Measurements from ENCODE around the gene LAIR2.
"Not testable (repeated sequence)": the region's sequence is repeated elsewhere in the genome, so short reads cannot be mapped to it uniquely, and the experiment has no call there.

LAIR2 gene

DNA sequence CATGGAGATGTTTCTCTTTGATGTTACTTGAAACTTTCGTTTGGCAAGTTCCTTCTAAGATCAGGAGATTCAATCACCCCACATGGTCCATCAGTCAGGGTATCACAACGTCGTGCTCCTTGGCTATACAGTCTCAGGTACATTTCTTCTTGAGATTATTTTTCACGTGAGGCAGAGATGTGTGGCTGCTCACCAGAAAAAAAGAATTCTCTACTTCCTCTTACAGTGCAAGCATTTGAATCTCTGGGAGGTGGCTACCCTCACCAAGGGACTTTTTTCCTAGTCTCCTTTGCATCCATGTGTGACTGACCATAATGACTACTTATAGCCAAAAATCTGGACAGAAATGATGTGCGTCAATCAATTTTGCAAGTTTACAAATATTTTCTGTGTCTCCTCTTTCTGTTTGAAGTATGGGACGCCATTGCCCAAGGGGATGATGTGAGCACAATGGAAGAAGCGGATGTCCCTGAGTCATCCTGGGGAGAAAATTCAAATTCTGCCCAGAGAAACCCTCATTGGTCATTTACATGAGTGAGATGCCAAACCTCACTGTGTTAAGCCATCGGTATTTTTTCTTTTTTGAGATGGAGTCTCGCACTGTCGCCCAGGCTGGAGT is 8.6 kb upstream of the LAIR2 start:
- DNase-seq (ENCODE audit: low read depth in 2 of 2) = no peak

DNA sequence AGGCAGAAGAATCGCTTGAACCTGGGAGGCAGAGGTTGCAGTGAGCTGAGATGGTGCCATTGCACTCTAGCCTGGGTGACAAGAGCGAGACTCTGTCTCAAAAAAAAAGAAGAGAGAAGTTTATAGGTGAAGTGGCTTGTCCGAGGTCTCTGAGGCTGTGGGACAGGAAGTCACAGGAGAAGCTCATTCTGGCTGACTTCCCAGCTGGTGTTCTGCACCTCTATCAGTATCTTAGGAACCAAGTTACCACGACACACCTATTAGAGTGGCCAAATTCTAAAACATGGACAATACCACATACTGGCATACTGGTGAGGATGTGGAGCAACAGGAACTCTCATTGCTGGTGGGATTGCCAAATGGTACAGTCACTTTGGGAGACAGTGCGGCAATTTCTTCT is 7.3 kb upstream of the LAIR2 start:
- DNase-seq (ENCODE audit: low read depth in 2 of 2) = not testable (repeated sequence)

DNA sequence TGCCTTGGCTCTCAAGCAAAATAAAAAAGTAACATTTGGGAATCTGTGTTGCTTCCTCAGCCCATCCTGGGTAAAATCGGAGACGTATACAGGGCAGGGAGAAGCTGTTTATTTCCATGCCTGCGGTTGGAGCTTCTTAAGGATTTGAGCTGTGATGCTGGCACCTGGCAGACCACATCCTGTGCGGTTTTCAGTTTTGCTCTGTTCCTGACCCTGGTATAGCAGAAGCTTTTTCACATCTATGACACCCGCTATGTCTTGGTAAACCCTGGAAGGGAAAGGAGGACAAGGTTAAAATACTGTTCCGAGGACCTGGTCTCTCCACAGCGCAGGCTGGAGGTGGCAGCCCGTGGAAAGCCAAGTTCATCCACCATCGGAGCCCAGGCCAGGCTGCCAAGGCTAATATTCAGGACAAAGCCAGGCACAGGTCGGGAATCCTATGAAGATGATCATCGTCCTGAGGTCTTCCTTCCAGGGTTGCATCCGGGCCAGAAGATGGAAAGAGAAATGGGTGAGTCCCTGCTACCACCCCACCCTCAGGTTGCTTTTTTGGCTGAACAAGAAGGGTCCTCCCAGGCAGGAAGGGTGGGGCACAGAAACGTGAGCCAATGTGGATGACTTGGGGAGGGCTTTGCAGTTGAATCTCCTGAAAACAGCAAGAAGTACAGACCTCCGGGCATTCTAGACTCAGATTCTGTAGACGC is 4.7 kb upstream of the LAIR2 start:
- not testable (repeated sequence) for DNase-seq (ENCODE audit: low read depth in 2 of 2)

DNA sequence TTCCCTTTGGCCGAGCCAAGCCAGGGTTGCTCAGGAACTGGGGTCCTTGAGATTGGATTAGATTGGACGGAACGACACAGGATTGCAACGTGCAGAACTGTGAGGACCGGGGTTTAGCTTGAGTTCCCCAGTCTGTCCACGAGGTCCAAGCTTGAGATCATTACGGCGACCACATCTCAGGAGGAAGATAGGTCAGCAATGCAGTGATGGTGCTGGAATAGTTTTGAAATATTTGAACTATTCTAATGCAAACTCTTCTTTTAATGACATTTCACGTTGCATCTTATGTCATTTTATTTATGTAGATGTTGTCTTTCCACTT is 4.2 kb upstream of the LAIR2 start:
- not testable (repeated sequence) for DNase-seq (ENCODE audit: low read depth in 2 of 2)

DNA sequence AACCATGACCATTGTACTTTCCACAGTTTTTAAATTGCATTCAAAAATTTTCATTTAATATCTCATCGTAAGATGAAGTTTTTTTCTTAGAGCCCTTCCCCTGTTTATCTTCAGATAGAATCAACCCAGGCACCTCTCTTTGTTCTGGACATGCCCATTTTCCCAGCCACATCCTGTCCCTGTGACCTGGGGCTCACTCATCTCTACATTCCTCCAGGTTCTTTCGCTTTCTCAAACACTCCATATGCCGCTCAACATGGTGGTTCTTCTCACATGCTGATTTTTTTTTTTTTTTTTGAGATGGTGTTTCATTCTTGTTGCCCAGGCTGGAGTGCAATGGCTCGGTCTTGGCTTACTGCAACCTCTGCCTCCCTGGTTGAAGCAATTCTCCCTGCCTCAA is 2.9 kb downstream of the LAIR2 start:
- DNase-seq (ENCODE audit: low read depth in 2 of 2) = not testable (repeated sequence)

DNA sequence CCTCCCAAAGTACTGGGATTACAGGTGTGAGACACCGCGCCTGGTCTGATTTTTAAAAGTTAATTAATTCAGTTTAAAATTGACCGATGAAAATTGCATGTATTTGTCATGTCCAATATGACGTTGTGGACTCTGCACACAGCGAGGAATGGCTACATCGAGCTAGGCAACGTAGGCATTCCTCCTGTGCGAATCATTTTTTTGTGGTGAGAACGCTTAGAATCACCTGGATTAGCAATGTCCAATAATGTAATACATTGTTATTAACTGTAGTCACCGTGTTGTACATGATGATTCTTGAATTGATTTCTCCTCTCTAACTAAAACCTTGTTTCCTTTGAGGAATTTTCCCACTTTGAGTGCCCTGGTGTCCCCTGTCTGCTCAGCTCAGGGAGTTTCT is 3.4 kb downstream of the LAIR2 start:
- no peak for DNase-seq (ENCODE audit: low read depth in 2 of 2)

DNA sequence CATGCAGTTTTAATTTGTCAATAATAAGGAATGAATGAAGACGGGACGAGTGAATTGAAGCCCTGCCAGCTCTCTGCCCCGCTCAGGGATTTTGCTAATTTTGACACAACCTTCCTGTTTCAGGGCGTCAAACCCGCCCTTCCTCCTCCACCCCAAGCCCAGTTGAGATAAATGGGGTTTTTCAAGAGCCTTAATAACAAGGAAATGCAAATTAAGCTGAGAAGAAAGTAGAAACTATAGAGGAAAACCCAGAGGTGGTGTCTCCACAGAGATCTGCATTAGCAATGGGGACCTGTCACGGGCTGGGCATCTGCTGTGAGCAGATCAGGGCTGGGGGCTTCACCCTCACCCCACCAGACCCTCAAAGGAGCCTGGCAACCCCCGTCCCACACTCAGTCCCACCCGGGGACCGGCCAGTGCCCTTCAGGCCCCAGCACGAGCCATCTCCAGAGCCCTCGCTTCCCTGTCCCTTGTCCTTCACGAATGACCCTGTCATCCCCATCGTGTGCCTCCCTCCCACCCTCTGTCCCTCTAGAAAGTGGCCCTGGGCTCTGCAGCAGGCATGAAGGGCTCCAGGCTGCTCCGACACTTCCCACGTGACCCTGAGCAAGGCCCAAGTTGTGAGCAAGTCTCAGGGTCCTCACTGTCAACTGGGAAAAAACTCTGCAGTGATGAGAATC is 4.5 kb downstream of the LAIR2 start:
- not testable (repeated sequence) for DNase-seq (ENCODE audit: low read depth in 2 of 2)

DNA sequence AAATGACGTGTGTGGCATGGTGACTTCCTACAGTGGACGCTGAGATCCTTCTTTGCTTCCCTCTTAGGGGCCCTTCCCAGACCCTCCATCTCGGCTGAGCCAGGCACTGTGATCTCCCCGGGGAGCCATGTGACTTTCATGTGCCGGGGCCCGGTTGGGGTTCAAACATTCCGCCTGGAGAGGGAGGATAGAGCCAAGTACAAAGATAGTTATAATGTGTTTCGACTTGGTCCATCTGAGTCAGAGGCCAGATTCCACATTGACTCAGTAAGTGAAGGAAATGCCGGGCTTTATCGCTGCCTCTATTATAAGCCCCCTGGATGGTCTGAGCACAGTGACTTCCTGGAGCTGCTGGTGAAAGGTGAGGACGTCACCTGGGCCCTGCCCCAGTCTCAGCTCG is 5.2 kb downstream of the LAIR2 start:
- DNase-seq (ENCODE audit: low read depth in 2 of 2) = no peak

DNA sequence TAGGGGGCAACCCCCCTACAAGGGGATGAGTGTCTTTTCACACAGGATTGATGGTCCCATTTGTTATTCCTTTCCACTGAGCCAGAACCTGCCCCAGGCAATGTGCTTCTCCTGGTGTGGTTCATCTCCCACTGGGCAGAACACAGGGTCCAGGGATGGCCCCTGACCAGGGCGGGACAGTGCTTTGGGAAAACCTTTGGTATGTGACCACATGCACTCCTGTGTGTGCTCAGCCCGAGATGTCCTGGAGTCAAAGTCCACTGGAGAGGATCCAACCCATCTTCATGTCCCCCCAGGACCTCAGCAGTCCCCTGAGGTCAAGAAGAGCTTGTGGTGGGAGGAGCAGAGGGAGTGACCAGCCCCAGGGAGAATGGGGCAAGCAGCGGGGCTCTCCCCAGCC is 5.9 kb downstream of the LAIR2 start:
- not testable (repeated sequence) for DNase-seq (ENCODE audit: low read depth in 2 of 2)

DNA sequence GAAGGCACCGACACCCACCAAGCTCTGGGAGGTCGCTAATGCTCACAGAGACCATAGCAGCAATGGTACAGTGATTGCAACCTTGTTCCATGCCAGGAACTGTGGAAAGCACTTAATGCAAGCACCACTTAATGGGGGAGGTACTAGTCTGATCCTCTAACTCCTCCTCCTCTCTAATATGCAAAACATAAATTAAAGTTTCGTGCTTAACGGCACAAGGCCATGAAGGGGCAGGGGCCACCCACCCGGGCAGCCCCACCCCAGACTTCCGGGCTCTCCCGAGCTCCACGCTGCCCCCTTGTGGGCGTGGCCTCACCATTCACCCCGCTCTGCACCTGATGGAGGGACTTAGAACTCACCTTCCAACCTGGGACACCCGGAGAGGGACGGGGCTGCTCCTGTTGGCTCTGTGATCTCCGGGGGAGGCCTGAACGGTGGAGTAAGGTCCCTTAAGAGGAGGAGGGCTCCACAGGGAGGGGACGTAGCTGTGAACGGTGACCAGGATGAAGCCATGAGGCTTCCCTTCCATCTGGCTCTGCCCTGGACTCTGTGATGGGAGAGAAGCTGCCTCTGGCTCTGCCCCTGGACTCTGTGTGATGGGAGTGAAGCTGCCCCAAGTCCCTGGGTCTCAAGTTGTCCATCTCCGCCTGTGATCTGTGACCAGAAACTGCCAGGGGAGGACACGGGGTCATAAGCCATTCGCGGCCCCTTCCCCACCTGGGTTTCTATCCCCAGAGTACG is 6.7 kb downstream of the LAIR2 start:
- not testable (repeated sequence) for DNase-seq (ENCODE audit: low read depth in 2 of 2)

DNA sequence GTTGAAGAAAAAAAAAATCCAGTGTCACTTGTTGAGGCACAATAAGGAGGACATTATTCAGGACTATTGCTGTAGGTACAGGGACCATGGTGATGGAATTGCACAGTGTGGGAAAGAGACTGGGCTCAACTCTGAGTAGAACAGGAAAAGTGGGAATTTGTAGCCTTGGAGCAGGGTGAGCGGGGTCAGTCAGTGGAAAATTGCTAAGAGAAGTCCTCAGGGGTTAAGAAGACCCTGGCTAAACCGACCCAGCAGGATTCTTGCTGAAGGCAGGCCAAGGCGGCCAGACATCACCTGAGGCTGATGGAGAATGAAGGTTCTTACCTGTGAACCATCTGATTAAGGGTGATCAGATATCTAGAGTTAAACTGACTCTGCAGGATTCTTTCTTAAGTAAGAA is 12.5 kb downstream of the LAIR2 start:
- DNase-seq (ENCODE audit: low read depth in 2 of 2) = no peak

DNA sequence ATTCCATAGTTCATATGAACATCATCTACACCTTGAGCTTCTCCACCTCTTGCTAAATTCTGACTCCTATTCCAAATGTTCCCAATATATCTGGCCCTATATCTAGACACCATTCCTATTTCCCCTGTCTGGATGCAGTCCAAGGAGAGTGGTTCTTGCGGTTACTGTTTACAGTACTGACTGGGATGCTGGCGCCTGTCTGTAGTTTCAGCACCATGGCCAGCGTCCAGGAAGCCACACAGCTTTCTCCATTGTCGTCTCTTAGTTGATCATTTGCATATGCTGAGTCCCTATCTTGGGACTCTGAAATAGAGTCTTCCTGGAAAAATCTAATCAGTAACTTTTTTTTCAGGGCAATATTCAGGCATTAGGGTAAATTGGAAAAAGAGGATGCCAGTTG is 14.9 kb downstream of the LAIR2 start:
- DNase-seq (ENCODE audit: low read depth in 2 of 2) = peak in 1 of 2 donors; percentile 35

DNA sequence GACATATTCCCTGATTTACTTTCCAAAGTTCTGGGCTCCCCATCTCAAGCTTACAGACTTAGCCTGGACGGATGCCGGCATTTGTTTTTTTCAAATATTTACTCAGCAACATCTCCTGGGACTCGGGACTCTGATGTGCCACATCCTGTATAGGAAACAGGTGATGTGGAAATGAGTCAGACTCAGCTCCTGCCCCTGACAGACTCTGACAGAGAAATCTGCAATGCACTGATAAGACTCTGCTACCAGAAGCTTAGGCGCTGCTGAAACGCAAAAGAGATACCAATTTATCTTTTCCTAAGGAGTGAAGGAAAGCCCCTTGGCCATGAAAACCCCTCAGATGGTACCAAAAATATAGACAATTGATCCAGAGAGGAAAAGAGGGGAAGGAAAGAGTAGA is 16.2 kb downstream of the LAIR2 start:
- no peak for DNase-seq (ENCODE audit: low read depth in 2 of 2)

DNA sequence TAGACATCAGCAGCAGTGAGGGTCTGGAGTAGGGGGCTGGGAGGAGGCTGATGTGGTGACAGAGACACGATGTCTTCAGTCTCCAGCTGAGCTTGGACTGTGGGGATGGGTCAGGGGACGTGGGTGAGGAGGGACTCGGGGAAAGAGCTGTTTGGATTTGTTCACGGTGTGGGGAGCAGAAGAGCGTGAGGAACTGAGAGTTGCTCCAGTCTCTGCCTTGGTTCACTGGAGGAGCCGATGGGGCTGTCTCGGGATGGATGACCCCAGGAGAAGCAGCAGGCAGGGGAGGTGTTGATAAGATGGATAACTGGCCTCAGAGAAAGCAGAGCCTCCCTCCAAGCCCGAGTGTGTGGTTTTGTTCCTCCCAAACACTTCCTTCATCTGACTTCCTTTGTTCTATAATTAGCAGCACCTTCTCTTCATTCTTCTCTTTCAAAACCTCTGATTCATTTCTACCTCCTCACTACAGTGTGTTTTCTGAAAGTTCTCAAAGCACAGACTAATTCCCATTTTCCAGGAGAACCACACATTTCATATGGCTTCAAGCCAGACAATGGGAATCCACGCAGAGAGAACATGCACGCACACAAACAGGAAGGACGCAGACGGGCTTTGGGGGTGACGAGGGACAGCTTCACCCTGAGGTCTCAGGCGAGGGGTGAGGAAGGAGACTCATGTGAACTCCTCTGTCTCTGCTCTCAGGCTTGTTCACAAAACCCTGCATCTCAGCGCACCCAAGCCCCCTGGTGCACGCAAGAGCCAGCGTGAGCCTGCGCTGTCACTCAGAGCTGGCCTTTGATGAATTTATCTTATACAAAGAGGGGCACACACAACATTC is 18.6 kb downstream of the LAIR2 start:
- no peak for DNase-seq (ENCODE audit: low read depth in 2 of 2)

DNA sequence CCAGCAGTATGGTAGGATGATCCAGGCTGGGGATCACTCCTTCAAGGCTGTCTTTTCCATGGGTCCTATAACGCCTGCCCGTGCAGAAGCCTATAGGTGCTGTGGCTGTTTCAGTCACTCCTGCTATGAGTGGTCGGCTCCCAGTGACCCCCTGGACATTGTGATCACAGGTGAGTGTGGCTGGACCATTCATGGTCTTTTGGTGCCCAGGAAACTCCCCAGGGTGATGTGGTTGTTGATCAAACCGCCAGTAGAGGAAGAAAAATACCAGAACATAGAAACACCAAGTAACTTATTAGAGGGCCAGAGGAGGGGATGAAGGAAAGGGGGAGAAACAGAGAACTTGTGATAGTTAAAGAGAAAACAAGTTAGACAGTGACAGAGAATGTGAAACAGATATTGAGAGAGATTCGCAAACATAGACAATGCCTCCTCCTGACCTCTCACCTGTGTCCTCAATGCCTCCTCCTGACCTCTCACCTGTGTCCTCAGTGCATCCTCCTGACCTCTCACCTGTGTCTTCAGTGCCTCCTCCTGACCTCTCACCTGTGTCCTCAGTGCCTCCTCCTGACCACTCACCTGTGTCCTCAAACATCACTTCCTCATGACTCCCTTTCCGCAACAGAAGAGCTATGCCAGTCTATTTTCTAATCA is 19.4 kb downstream of the LAIR2 start:
- DNase-seq (ENCODE audit: low read depth in 2 of 2) = no peak

DNA sequence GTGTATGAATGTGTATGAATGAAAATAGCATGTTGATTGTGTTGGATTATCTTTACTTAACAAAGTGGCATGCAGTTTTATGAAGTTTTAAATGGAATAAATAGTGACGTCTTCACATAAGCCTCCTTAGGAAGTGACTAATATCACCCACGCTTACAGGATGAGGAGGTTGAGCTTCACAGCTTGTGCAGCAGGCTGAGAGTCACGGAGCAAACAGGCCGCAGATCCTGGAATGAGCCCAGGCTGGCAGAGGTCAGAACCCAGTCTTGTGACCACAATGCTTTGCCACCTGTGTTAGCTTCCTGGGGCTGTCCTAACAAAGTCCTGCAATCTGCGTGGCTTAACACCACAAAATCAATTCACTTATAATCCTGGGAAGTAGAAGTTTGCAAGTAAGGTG is 20.8 kb downstream of the LAIR2 start:
- DNase-seq (ENCODE audit: low read depth in 2 of 2) = no peak

DNA sequence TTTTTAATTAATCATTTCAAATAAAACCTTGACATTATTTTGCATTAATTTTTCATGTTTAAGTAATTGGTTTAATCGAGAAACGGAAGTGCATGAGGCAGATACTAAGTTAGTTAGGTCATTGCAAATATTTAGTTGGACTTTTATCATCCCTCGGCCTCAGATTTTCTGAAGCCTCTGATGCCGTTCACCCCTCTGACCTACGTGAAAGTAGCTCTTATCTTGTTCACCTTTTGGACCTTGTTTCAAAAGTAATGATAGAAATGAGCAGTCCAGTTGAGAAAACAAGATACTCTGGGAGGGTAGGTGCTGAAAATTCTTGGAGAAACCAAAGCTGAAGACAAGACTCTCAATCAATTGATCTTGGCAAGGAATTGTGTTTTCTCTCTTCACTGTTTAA is 23.0 kb downstream of the LAIR2 start:
- DNase-seq (ENCODE audit: low read depth in 2 of 2) = no peak

DNA sequence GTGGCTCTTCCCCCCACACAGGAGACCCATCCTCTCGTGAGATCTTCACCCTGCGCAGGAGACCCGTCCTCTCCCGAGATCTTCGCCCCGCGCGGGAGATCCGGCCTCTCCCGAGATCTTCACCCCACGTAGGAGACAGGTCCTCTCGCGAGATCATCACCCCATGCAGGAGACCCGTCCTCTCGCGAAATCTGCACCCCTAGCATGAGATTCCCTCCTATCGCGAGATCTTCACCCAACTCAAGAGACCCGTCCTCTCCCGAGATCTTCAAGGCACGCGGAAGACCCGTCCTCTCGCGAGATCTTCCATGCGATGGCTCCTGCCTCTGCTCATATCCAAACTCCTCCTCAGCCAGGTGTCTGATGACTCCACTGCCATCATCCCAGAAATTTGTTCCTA is 24.3 kb downstream of the LAIR2 start:
- DNase-seq (ENCODE audit: low read depth in 2 of 2) = no peak

DNA sequence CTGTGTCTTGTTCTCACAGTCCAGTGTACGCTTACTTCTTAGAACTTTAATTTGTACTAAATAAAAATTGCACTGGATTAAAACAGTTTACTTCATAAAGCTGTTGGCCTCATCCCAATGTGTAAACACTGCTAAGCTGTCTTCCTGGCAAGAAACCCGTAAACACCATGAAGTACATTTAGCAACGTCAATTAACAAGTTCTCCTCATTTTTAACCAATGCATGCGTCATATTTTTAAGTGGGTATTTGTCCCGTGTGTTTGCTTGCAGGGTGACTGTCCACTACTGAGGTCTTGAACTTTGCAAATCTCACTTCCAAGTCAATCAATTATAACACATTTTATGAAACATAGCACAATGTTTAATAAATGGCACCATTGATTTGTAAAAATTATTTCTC is 28.2 kb downstream of the LAIR2 start:
- DNase-seq (ENCODE audit: low read depth in 2 of 2) = no peak

DNA sequence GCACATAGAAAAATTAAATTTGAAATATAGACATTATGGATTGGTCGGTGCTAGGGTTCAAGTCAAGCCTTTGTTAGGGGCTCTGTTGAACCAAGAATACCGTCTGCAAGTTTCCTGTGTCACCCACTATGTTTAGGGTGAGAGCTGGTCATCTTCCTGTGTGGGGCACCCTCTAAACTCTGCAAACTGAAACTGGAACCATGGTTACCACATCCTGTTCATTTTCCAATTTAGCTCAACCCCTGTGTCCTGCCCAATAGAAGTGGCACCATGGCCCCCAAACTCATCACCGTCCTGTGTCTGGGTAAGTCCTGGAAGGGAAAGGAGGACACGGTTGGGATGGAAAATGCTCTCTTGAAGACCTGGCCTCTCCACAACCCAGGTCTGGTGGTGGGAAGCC is 29.9 kb downstream of the LAIR2 start:
- DNase-seq (ENCODE audit: low read depth in 2 of 2) = no peak

DNA sequence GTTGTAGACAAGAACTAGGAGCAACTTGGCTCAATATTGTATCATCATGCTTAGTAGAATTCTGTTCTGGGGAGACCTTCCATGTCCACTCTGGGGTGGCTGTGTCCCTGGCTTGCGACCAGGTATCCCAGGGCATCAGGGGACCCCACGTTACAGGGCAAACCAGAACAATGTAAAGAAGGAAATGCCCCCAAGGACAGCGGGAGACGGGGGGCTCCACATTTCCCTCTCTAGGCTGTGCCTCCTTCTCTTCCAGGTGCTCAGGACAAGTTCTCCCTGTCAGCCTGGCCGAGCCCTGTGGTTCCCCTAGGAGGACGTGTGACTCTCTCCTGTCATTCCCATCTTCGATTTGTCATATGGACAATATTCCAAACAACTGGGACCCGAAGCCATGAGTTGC is 30.8 kb downstream of the LAIR2 start:
- DNase-seq (ENCODE audit: low read depth in 2 of 2) = no peak
